GM12874 (cell line): ENCODE results near the gene GPR15LG.

ENCODE experiments used
- TF ChIP-seq, protein P1 (sequence below): IDR thresholded peaks from 2 replicates; pipeline ENCODE4 v1.5.1; 2011; ENCODE audit warnings: low read depth, mild to moderate bottlenecking, control low read depth, low read length, moderate library complexity; ENCODE audit not compliant: insufficient read depth

Gene GPR15LG

DNA sequence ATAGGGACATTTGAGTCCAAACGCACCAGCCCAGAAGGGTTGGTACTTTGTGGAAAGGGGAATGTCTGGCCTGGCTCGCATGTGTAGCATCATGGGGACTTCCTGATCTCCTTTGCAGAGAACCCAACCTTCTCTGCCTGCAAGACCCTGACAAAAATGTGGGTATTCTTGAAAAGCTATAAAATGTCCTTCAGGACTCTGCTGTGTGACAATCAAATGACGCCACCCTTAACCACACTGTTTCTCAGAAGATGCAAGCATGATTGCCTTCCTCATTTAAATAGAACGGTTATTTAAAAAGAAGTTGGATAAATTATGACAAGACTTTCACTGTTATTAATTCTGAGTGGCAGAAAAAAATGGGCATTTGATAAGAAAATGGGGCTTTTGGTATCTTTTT lies 15.1 kb upstream of the GPR15LG start:
- TF ChIP-seq, protein P1, sequence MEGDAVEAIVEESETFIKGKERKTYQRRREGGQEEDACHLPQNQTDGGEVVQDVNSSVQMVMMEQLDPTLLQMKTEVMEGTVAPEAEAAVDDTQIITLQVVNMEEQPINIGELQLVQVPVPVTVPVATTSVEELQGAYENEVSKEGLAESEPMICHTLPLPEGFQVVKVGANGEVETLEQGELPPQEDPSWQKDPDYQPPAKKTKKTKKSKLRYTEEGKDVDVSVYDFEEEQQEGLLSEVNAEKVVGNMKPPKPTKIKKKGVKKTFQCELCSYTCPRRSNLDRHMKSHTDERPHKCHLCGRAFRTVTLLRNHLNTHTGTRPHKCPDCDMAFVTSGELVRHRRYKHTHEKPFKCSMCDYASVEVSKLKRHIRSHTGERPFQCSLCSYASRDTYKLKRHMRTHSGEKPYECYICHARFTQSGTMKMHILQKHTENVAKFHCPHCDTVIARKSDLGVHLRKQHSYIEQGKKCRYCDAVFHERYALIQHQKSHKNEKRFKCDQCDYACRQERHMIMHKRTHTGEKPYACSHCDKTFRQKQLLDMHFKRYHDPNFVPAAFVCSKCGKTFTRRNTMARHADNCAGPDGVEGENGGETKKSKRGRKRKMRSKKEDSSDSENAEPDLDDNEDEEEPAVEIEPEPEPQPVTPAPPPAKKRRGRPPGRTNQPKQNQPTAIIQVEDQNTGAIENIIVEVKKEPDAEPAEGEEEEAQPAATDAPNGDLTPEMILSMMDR: no peak

DNA sequence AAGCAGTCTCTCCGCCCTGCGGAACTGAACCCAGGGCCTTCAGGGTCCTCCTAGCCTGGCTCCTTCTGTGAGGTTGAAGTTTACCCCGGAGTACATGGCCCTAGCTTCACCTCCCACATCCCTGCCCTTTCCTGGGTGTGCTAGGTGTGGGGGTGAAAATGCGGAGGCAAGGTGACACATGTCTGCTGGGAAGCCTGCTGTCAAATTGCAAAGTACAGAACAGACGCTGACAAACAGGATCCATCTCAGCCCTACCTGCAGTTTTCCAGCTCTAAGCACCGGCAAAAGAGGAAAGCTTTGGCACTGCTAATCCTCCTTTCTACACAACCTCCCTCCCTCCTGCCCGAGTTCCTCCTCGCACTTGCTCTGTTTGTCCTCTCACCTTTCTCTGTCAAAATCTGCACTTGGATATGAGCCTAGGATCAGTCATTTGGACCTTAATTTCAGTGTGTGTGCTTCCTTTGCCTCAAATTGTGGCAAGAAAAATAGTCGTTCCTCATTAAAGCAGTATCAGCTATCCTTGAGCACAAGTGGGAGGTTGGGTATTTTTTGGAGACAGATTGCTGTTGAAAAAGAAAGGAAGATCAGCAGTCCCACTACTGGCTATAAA lies 14.4 kb upstream of the GPR15LG start:
- TF ChIP-seq, protein P1: no peak

DNA sequence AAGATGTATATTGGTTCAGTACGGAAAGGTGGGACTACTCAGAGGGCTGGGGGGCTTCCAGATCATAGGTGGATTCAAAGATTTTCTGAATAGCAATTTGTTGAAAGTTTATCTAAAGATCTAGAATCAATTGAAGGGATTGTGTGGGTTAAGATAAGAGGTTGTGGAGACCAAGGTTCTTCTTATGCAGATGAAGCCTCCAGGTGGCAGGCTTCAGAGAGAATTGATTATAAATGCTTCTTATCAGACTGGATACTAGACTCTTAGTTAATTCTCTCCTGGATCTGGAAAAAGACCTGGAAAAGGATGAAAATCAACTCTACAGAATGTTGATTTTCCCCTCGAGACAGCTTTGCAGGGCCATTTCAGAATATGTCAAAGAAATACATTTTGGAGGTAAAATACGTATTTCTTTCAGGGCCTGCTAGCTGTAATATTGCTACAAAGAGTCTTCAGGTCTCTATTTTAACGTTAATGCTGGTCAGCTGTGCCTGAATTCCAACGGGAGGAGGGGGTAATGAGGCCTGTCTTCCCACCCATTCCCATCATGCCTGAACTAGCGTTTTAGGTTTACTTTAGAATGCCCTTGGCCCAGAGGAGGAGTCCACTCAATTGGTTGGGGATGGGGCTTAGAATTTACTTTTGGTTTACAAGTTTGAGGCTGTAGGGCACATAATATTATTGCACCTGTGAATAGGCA lies 12.8 kb upstream of the GPR15LG start:
- TF ChIP-seq, protein P1: no peak

DNA sequence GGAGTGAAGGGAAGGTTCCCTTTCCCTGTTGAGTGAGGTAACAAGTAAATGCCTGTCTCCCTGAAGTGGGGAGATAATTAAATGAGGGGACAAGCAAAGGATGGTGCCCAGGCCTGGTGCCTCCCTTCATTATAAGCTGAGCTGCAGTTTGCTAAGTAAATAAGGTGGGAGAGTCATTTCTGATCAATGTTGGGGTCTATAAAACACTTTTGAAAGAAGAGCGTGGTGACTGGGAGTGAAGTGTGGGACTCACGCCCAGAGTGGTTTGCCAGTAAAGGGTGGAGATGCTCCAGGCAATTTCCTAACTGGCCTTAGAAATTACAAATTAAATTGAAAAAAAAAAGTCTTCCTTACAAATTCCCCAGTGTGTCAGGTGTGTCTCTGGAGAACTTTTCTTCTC lies 9.6 kb upstream of the GPR15LG start:
- TF ChIP-seq, protein P1: no peak

DNA sequence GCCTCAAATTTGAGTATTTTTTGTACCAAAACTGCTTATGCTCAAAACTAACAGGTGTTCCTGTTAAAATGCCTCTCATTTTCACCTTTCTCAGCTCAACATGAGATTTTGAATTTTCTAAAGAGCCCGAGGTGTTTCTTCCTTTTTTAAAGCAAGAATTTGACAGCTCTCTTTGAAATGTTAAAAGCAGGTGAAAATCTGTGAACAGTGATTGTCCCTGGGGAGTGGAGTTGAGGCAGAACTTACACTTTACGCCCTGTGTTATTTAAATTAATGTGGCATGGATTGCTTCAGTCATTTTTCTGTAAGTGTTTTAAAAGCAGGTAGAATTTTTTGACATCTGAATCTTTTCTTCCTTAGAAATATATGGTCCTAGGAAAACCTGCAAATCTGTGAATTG lies 9.2 kb upstream of the GPR15LG start:
- TF ChIP-seq, protein P1: no peak

DNA sequence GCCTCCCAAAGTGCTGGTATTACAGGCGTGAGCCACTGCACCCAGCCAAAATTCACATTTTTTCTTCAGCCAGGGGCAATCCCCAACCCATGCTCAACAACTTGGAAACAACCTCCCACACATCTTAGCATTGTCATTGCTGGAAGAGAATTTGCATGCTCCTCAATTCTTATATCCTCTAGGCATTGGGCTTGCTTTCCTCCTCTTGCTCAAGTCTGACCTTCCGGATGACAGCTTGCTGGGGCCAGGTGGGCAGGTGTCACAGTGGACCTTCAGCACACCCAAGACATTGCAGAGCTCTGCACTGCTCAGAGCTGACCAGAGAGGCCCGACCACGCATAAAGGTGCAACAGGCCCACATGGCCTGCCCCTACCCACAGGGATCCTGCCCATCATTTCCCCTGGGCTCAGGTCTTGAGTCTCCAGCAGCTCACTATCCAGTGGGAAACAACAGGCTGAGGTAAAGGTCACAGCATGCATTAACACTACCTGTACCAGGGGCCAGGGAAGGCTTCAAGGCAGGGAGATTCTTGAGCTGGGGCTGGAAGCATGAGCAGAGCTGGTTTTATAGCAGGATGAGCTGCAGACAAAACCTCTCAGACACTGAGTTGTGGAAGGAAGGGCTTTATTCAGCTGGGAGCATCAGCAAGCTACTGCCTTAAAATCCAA lies 6.8 kb upstream of the GPR15LG start:
- TF ChIP-seq, protein P1: no peak

DNA sequence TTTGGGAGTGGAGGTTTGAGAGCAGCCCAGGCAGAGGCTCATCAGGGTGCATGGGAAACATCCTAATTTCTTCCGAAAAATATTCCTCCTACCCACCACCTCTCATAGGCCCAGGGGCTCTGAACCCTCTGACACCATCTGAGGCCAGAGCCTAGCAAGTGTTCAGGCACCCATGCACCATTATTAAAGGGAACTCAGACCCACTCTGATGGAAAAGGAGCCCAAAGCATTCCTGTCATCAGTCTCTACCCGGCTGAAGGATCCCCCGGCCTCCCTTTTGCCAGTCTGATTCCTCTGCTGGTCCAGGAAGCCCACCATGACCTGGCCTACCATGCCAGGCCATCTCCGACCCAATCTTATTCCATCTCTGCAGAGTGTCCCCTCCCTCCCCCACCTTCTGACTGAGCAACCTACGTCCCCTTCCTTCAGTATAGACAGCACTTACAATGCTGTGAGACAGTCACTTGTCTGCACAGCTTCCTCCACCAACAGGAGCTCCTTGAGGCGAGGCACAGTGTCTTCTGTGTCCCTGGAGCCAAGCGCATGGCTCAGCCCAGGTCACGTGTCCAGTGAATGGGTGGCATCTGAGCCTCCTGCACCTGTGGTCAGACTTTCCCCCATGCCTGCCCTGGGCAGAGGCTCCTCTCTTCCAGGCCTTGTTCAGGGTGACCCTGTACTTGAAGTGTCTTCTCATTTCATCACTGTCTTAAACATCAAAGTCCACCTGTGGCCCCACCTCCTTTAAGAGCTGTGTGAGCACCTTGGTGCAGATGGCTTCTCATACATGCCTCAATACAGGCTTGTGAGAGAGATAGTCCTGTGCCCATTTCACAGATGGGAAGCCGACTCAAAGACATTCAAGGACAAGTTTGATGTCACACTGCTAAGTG lies 889 bp upstream of the GPR15LG start:
- TF ChIP-seq, protein P1: no peak
